DMS 273 (cell line): ENCODE results near the gene TSPAN9.

Experiments used
- DNase-seq: peaks from one replicate; lab custom pipeline; 2025; ENCODE audit not compliant: unreplicated experiment; lab: John Stamatoyannopoulos, UW

The TSPAN9 gene

DNA sequence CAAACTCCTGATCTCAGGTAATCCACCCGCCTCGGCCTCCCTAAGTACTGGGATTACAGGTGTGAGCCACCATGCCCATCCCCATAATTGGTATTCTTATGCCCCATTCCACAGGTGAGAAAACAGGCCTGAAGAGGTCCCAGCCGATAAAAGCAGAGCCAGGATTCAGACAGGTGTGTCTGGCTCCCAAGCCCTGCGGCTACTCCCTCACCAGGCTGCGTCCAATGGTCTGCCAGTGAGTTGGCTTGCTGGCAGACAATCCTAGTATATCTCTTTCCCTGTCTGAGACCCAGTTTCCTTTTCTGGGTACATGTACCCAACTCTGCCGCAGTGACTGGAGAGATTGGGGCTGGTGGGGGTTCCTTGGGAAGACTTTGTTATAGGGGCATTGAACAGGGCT is 1.9 kb upstream of the TSPAN9 start:
- DNase-seq: no peak

DNA sequence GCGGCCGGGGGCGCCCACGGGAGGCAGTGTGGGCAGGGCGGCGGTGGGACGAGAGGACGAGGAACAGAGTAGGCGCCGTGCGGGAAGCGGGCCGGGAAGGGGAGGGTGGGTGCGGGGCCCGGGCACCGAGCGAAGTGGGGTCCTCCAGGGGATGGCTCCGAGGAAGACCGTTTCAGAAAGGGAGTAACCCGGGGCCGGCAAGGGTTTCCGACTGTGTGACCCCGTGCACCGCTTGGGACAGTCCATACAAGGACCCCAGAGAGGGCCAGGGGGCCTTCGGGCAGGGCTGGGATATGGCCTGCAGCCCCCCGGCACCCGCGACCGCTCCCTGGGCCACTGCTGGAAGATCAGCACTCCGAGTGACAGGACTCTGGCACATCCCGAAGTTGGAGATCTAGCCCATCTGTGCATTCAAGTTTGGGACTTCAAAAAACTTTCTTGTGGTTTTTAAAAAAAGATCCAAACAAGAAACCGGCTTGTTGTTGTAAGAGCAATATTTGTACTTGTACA is 448 bp downstream of the TSPAN9 start:
- peak; percentile 43 for DNase-seq

DNA sequence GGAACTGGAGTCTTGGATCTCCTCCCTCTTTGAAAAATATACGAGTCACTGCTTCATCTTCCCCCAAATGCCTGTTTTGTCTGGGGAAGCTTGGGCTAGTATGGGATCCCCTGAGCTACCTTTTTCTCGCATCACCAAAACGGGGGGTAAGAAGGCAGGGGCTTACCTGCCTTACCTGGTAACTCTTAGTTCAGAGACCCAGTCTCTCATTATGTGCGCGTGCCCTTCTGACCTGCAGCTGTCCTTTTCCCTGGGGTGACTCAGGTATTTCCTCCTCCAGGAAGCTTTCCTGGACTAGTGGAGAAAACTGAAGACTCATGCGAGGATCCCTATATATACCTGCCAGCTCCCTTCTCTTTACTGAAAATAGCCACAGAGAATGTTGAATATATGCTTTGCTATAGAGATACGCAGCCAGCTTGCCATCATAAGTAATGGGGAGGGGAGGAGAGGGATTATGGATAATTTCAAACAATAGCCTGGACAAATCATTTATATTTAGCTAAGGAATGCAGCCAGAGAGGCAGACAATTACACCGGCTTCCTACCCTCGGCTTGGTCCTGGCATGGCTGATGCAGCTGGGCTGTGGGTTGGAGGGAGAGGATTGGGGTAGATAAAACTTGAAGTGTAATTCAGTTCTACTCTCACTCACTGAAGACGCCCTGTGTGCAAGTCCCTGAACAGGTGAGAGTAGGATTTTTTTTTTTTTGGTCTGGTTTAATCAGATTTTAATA is 1.1 kb downstream of the TSPAN9 start:
- peak; percentile 43 for DNase-seq

DNA sequence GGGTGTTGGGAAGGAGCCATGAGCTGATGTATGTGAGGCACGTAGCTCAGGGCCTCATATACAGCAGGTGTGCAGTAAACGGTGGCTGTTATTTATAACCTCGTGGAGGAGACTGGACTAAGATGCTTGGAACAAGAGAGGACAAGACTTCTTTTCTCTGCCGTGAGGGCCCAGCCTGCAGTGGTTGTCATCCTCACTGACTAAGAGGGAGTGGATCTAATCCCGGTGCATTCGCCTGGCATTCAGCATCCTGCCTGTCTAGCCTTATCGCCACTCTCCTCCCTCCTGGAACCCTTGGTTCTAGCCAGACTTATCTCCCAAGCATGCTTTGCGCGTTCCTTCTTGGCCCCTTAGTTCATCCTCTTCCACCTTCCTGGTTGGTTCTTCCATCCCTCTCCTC is 3.9 kb downstream of the TSPAN9 start:
- no peak for DNase-seq

DNA sequence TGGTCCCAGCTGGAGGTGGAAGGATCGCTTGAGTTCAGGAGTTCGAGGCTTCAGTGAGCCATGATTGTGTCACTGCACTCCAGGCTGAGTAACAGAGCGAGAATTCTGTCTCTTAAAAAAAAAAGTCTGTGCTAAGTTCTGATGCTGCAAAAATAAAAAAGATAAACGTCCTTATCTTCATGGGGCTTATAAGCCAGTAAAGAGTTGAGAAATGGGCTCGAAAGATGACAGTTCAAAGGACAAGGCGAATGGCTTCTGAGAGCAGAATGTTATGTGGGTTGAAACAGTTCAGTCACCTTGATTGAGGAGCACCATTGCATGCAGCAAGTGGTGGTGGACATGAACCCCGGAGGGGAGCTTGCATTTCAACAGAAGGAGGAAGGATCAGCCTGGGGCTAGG is 4.7 kb downstream of the TSPAN9 start:
- DNase-seq: no peak

DNA sequence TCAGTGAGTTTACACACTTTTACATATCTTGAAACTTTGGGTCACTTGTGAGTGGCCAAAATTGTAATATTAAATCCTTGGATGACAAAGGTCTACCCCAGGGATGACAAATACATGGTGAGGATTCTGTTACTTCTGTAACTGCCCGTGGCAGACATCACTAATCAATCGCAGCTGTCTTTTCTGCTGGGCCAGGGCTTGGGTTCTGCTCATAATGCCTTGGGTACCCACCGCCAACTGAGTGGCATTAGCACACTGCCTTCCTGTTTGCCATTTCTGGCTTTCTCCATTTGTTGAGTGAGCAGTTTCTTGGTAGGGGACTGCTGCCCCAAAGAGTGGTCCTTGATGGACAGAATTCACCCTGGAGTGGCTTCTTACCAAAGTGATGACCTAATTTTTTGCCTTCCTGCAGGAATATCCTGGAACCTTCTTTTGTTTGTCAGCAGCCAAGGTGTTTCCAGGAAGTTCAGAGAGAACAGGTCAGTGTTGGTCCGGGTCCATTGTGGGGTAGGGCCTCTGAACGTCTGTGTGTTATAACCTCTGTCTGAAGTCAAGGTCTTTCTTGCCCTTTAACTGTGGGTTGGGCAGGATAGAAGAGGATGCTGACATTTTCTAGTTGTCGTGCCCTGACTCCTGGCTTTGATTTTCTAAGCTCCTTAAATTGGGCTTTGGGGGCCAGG is 6.2 kb downstream of the TSPAN9 start:
- DNase-seq: no peak

DNA sequence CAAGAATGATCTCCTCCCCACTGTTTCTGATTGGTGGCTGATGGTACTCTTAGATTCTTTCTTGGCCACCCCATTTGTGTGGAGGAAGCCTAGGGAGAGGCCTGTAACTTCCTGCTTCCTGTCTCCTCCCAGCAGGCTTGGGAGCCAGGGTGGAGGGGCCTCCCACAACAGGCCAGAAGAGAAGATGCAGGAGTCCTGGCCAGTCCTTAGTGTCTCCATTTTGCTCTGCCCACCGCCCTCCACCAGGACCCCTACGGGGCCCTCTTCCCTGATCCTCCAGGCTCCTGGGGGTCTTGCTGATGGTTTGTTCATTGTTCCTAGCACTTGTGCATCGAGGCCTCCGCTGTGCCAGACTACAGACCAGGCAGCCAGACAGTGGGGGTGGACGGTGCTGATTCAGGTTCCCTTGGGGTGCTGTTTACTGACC is 6.8 kb downstream of the TSPAN9 start:
- no peak for DNase-seq

DNA sequence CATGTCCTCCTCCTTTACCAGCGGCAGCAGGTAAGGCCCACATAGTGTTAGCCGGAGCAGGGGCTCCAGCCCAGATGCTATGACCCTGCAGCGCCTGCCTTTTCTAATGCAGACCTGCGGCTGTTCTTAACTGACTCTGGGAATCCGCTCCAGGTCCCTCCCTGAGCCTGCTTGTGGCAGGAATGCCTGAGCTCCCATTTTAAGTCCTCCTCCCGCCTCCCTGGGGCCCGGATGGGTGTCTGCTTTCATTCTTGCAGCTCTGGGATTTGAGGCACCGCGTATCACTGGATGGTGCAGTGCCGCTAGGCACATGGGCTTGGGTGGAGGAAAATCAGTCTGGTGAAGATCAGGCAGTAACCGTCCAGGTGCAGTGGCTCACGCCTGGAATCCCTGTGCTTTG is 7.6 kb downstream of the TSPAN9 start:
- no peak for DNase-seq

DNA sequence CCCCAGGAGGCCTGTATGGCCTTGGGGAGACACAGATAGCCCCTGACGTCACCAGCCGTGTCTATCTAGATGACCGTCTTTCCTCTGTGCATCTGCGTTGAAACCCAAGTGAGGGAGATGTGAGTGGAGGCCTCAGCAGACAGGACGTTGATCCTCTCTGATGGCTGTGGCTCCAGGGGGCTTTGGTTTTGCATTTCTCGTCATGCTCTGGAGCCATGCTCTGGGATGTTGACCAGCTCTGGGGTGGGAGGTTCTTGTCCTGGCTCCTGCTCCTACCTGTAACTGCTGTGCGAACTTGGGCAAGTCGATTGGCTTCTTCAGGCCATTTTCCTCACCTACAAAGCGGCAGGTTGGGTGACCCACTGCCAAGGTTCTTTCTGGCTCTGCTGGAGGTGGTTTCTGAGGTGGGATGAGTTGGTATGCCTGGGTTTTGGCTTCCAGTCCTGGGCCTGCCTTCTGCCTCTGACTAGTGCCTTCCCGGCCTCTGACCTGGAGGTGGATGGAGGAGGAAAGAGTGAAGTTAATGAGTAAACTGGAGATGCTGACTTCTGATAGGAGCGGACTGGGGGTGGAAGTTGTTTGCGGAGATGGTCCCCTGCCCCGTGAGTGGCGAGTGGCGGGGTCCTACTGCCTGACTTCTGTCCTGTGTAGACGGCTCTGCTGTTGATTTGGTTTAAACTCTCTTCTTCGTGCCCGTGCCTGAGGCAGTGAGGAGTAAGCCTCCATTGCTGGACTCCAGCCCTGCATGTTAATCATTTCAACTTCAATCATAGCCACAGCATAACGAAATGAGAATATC is 8.4 kb downstream of the TSPAN9 start:
- DNase-seq: no peak

DNA sequence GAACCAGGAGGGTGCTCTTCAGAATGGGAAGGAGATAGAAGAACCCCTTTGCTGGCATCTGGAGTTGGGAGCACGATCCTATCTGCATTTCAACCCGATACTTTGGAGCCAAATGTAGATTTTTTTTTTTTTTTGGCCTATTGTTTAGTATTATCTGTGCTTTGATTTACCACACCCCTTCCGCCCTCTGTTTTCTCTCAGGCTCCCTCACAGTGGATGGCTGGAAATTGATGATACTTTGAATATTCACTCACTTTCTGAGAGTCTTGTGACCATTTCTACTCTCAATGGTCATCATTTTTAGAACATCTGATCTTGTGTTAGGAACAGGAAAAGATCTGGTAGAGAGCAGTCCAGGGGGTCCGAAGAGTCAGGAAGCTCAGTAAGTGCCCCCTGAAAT is 9.0 kb downstream of the TSPAN9 start:
- no peak for DNase-seq

DNA sequence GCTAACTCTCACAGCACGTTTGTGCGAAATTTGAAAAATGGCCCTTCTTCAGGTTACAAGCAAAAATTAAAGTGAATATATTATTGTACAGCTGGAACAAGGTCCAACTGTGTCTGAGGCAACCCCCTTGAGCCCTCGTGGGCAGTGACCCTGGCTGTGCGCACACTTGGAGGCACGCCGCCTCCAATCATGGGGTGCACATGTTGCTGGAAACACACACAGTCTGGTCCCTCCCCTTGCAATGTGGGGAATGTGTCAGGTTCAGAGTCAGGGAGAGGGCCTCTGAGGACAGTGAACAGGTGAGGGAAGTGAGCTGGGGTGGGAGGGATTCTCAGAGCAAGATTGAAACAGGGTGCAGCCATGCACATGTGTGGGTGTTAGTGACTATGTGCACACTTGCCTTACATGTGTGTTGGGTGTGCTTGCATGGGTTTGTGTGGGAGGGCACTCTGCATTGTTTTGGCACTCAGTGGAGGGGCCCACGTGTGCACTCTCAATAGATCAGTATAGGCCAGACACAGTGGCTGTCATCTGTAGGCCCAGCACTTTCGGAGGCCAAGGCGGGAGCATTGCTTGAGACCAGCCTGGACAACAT is 9.6 kb downstream of the TSPAN9 start:
- DNase-seq: no peak

DNA sequence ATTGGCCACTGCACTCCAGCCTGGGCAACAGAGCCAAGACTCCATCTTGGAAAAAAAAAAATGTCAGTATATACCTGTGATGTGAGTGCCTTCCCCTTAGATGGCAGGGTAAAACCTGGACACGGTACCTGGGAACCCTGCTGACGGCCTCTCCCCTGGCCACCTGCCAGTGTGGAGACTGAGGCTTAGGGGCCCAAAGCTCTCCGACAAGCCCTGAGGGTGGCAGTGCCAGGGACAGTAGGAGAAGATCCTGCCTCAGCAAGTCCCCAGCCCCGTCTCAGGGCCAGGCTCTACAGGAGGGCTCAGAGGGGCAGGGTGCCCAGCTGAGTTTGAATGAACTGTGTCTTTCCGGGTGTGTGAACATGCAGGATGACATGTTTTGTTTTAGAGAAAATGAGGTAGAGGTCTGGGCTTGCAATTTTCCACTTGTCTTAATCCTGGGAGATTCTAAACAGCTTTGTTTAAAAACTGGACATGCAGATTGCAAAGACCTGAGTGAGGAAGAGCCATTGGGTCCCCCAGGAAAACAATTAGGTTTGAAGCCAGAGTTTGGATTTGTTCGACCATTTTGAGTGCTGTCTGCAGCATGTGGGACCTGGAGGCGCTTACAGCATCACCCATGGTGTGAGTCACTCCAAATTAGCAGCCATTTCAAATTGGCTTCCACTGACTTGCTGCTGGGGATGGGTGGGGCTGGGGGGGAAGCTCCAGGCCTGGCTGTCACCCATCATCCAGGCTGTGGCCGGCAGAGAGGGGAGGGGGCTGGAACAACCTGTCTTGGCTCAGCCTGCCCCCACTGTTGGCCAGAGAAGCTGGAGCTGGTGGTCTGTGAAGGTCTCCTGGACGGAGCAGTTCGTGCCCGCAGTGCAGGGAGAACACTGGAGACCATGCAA is 10.8 kb downstream of the TSPAN9 start:
- no peak for DNase-seq

DNA sequence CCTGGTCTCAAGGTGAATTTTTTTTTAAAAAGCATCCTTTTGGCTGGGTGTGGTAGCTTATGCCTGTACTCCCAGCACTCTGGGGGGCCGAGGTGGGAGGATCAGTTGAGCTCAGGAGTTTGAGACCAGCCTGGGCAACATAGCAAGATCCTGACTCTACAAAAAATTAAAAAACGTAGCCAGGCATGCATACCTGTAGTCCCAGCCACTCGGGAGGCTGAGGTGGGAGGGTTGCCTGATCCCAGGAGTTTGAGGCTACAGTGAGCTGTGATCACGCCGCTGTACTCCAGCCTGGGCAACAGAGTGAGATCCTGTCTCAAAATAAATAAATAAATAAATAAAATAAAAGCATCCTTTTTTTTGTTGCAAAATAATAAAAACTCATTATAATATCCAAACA is 12.4 kb downstream of the TSPAN9 start:
- DNase-seq: no peak

DNA sequence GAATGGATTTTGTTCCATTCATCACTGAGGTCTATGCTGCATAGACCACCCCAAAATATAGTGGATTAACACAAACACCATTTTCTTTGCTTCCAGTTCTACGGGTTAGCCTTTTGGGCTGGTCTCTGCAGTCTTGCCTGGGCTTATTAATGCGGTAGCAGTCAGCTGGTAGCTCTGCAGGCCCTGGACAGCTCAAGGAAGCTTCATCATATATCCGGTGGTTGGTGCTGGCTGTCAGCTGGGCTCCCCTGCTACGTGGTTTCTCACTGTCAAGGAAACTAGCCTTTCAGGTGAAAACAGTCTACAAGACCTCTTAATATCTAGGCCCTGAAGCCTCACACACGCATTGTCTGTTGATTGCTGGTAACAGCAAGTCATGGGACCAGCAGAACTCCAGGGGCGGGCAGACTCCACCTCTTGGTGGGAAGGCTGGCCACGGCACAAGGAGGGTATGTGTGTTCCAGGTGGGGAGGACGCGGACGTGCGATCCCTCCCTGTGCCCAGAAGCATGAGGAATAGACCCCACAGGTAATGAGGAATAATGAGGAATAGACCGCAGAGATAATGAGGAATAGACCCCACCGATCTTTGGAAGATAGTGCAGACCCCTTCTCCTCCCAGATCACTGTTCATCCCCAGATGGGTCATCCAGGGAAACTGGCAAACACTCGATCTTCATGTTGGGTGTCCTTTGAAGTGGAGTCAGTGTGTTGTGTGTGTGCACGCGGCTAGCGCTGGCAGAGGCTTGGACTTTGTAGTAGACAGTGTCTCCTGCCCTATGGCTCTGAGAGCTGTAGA is 13.3 kb downstream of the TSPAN9 start:
- DNase-seq: no peak

DNA sequence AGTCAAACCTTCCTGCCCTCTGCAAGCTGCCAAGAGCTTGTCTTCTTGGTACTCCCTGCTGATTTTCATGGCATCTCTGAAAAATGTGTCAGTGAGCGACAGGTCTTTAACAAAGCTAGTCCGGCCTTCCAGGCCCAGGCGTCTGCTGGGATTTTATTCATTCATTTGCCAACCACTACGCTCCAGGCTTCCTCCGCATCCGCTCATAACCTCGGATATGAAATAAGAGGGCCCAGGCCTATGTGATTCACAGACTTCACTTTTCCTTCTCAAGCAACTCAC is 13.8 kb downstream of the TSPAN9 start:
- DNase-seq: no peak

DNA sequence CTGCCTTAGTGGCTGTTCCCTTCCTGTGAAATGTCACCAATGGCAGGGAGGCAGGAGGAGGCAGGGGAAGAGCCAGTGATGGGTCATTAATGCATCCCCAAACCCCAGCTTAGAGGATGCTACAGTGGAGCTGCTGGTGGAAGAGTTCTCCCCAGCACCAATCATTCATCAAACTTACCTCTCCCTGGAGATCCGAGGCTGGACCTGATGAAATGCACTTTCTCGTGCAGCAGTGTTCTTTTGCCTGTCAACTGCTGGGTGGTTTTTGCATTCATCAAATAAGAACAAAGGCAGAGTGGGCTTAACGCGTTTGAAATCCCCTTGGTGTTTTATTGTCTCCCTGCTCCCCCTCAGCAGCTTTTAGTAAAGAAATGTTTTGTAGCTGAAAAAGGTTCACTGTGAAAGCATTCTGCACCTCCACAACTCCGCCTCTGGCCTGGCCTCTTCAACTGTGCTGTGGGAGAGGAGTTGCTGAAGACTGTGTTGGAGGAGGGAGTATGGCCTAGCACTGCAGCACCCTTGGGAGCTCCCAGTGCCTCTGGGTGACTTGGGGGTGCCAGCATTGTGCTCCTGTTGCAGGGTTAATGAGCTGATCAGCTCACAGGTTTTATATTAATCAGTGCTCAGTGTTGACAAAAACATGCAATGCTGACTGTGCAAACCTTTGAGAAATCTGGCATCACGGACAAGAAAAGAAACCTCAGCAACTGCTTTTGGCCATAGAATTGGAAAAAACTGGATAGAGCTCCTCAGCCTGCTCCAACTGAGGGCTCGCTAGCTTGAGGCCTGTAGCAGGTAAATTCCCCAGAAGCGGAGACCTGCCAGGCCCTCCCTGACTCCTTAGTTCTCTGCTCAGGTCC is 14.4 kb downstream of the TSPAN9 start:
- no peak for DNase-seq

DNA sequence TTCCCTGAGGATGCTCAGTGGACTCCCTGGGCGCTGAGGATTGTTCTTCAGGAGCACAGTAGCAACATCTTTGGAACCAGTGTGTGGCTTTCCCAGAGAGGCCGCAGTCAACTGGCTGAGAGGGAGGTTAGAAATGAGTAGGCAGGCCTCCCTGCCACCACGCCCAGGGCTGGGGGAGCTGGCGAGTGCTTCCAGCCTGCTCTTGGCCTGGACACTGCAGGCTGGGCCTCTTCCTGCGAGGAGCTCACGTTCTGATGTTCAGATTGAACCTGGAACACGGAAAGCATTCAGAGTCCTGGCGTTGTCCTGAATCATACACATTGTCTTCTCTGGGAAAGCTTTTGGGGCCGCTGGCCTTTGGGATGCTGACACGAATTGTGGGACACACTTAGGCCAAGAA is 15.6 kb downstream of the TSPAN9 start:
- DNase-seq: no peak

DNA sequence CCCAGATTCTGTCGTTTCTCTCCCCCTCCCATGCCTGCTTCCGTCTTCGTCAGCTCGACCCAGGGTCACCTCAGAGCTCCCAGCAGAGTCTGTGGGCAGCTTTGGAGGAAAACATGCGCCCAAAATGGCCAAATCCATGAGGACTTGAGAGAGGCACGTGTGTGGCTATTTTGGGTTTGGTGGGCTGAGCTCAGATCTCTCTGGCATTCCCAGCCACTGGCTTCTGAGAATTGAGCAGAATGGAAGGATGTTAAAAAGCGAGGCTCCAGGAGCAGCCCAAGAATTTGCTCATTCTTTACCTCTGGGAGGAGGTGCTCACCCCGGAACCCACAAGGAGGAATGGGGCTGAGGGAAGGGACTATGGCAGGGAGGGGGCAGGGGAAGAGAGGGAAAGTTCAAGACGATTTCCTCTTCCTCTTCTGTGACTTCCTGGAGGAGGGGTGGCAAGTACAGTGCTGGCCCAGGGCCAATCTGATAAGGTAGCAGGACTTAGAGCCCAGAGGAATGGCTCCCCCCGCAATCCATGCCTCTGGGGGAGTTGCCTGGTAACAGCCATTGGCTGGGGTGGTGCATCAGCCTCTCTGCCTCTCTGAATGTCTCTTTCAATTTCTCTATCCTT is 20.1 kb downstream of the TSPAN9 start:
- DNase-seq: peak; percentile 68
